H1 (cell line): ENCODE measurements around the gene ANKRD9. TPM values are rescaled to one million over a fixed set of nuclear protein-coding genes. Genes with fewer than 3 reads are reported as not detected.

Experiments
- CTCF ChIA-PET: fragments of 300-600 bp; sonication (Branson Sonifier 250); formaldehyde crosslinking; loops from one replicate; lab custom pipeline; 2021; ENCODE audit not compliant: partially characterized antibody; lab: Charles Lee
- POLR2A ChIA-PET: fragments of 300-600 bp; sonication (Branson Sonifier 250); formaldehyde crosslinking; loops from one replicate; lab custom pipeline; 2021; ENCODE audit warnings: inconsistent platforms; ENCODE audit not compliant: partially characterized antibody; lab: Charles Lee
- DNase-seq, 2 experiments: peaks; one replicate each; pipeline versions ENCODE4 v3.0.0 to v3.0.0-alpha.2; 2010 to 2022; ENCODE audit warnings: low spot score in 2 of 2, low read depth in 1 of 2, mixed read lengths in 1 of 2
- FAIRE-seq: peaks from 2 replicates; lab custom pipeline; 2011; peaks lifted over from hg19 to GRCh38; lab: Jason Lieb, UNC
- H2AFZ ChIP-seq: 2 replicates; pipeline ENCODE4 v1.8.1; 2012; ENCODE audit warnings: low read length, inconsistent platforms
- H2AK5ac ChIP-seq: 2 replicates; pipeline ENCODE4 v1.6.1; 2013; ENCODE audit warnings: low read depth, low read length
- H2BK120ac ChIP-seq: replicated peaks from 2 replicates; pipeline ENCODE3; 2013; ENCODE audit warnings: low read depth, low read length, inconsistent platforms
- H2BK12ac ChIP-seq: 2 replicates; pipeline ENCODE4 v1.6.1; 2013; ENCODE audit warnings: low read depth, low read length
- H2BK15ac ChIP-seq: 2 replicates; pipeline ENCODE4 v1.6.1; 2013; ENCODE audit warnings: low read length
- H2BK20ac ChIP-seq: 2 replicates; pipeline ENCODE4 v1.6.1; 2013; ENCODE audit warnings: low read length
- H2BK5ac ChIP-seq: 2 replicates; pipeline ENCODE4 v1.6.1; 2013; ENCODE audit warnings: low read depth, low read length
- H3K14ac ChIP-seq: 2 replicates; pipeline ENCODE4 v1.6.1; 2013; ENCODE audit warnings: inconsistent platforms; ENCODE audit not compliant: insufficient read length
- H3K18ac ChIP-seq: 2 replicates; pipeline ENCODE4 v1.6.1; 2013; ENCODE audit warnings: low read length; ENCODE audit errors: extremely low read depth
- H3K23ac ChIP-seq: 2 replicates; pipeline ENCODE4 v1.6.1; 2013; ENCODE audit warnings: inconsistent platforms; ENCODE audit not compliant: insufficient read length
- H3K23me2 ChIP-seq: 2 replicates; pipeline ENCODE4 v1.6.1; 2013; ENCODE audit warnings: low read depth, low read length
- H3K27ac ChIP-seq: 2 replicates; pipeline ENCODE4 v1.6.1; 2011; ENCODE audit warnings: low read depth, low read length, inconsistent platforms
- H3K27me3 ChIP-seq, 4 experiments: replicated peaks in 1 of 4; 1 replicate in 1 of 4; 2 replicates in 3 of 4; pipeline versions ENCODE4 v1.6.1 to v1.8.1; 2011 to 2013; ENCODE audit warnings: low read length in 3 of 4, mild to moderate bottlenecking in 3 of 4, inconsistent platforms in 2 of 4, mixed read lengths in 2 of 4, moderate library complexity in 1 of 4; ENCODE audit not compliant: control insufficient read depth in 3 of 4, insufficient read depth in 3 of 4; ENCODE audit errors: extremely low read depth in 1 of 4
- H3K36me3 ChIP-seq, 4 experiments: 2 replicates each; pipeline versions ENCODE4 v1.6.1 to v1.8.1; 2011 to 2013; ENCODE audit warnings: mild to moderate bottlenecking in 4 of 4, low read length in 3 of 4, moderate library complexity in 2 of 4, control low read depth in 1 of 4, inconsistent platforms in 1 of 4; ENCODE audit not compliant: insufficient read depth in 4 of 4, control insufficient read depth in 2 of 4
- H3K4ac ChIP-seq: replicated peaks from 2 replicates; pipeline ENCODE3; 2013; ENCODE audit warnings: low read length, low read depth, mixed read lengths, inconsistent platforms; ENCODE audit not compliant: insufficient read length
- H3K4me1 ChIP-seq, 4 experiments: replicated peaks in 1 of 4; 1 replicate in 1 of 4; 2 replicates in 3 of 4; pipeline versions ENCODE4 v1.6.1 to v1.8.1; 2011 to 2013; ENCODE audit warnings: low read length in 3 of 4, inconsistent platforms in 2 of 4, mixed read lengths in 1 of 4; ENCODE audit not compliant: insufficient read depth in 4 of 4, control insufficient read depth in 3 of 4
- H3K4me2 ChIP-seq, 2 experiments: 2 replicates each; pipeline versions ENCODE4 v1.6.1 to v1.8.1; 2011 to 2013; ENCODE audit warnings: low read depth in 2 of 2, low read length in 2 of 2, control low read depth in 1 of 2, inconsistent platforms in 1 of 2, mild to moderate bottlenecking in 1 of 2; ENCODE audit not compliant: insufficient read depth in 1 of 2
- H3K4me3 ChIP-seq, 4 experiments: fragments of 200-600, 300-600 bp in 1 of 4; sonication (generic), shearing (Covaris generic), sonication (Bioruptor Twin) in 1 of 4; 2 replicates each; pipeline versions ENCODE4 v1.5.1 to v1.8.1; 2011 to 2016; ENCODE audit warnings: low read length in 4 of 4, low read depth in 3 of 4, control low read depth in 2 of 4, inconsistent platforms in 2 of 4, mild to moderate bottlenecking in 2 of 4, mixed read lengths in 1 of 4, moderate library complexity in 1 of 4; ENCODE audit not compliant: insufficient read depth in 2 of 4; ENCODE audit errors: extremely low read depth in 1 of 4
- H3K56ac ChIP-seq: replicated peaks from 2 replicates; pipeline ENCODE3; 2013; ENCODE audit warnings: low read depth, mild to moderate bottlenecking, mixed read lengths, low read length, inconsistent platforms; ENCODE audit not compliant: insufficient read length
- H3K79me1 ChIP-seq: 2 replicates; pipeline ENCODE4 v1.6.1; 2013; ENCODE audit warnings: low read depth, low read length, control low read depth
- H3K79me2 ChIP-seq, 2 experiments: 2 replicates each; pipeline versions ENCODE4 v1.6.1 to v1.8.1; 2012 to 2013; ENCODE audit warnings: low read length in 2 of 2, mild to moderate bottlenecking in 2 of 2, inconsistent platforms in 1 of 2; ENCODE audit not compliant: insufficient read depth in 2 of 2, control insufficient read depth in 1 of 2
- H3K9ac ChIP-seq, 4 experiments: replicated peaks in 1 of 4; 1 replicate in 1 of 4; 2 replicates in 3 of 4; pipeline versions ENCODE4 v1.6.1 to v1.8.1; 2011 to 2013; ENCODE audit warnings: low read depth in 3 of 4, low read length in 3 of 4, control low read depth in 2 of 4, mild to moderate bottlenecking in 2 of 4, moderate library complexity in 2 of 4, inconsistent platforms in 1 of 4; ENCODE audit errors: extremely low read depth in 1 of 4
- H3K9me3 ChIP-seq, 2 experiments: 2 replicates each; pipeline versions ENCODE4 v1.6.1 to v1.8.1; 2012 to 2013; ENCODE audit warnings: mild to moderate bottlenecking in 2 of 2, moderate library complexity in 2 of 2, control low read depth in 1 of 2, inconsistent platforms in 1 of 2, low read depth in 1 of 2, low read length in 1 of 2, mixed read lengths in 1 of 2; ENCODE audit not compliant: insufficient read depth in 2 of 2
- H4K20me1 ChIP-seq, 2 experiments: replicated peaks in 1 of 2; 2 replicates each; pipeline versions ENCODE3 to v1.8.1; 2011 to 2013; ENCODE audit warnings: inconsistent platforms in 2 of 2, low read length in 2 of 2, mild to moderate bottlenecking in 1 of 2; ENCODE audit not compliant: insufficient read depth in 2 of 2, control insufficient read depth in 1 of 2
- H4K5ac ChIP-seq: 2 replicates; pipeline ENCODE4 v1.6.1; 2013; ENCODE audit warnings: low read length, low read depth, mixed read lengths, inconsistent platforms; ENCODE audit not compliant: insufficient read length
- H4K8ac ChIP-seq: 2 replicates; pipeline ENCODE4 v1.8.0; 2013; ENCODE audit warnings: mild to moderate bottlenecking, moderate library complexity, low read length, inconsistent platforms; ENCODE audit not compliant: insufficient read depth; ENCODE audit errors: extremely low read depth
- H4K91ac ChIP-seq: replicated peaks from 2 replicates; pipeline ENCODE3; 2013; ENCODE audit warnings: low read length, mixed read lengths, inconsistent platforms; ENCODE audit not compliant: insufficient read length
- CBX8 ChIP-seq: fragments of 300-800, 300-1000 bp; sonication (generic); IDR thresholded peaks from 2 replicates; pipeline ENCODE4 v1.7.1; 2016; ENCODE audit warnings: low read depth, low read length, borderline replicate concordance
- CREB1 ChIP-seq: IDR thresholded peaks from 2 replicates; pipeline ENCODE4 v1.6.1; 2012; ENCODE audit warnings: inconsistent platforms
- EZH2 ChIP-seq: fragments of 200-600 bp; sonication (generic); IDR thresholded peaks from 2 replicates; pipeline ENCODE4 v1.7.1; 2012; ENCODE audit warnings: low read depth, mild to moderate bottlenecking, moderate library complexity, low read length, inconsistent platforms; ENCODE audit not compliant: severe bottlenecking
- FOSL1 ChIP-seq: IDR thresholded peaks from 2 replicates; pipeline ENCODE4 v1.6.1; 2011; ENCODE audit warnings: mild to moderate bottlenecking, low read depth, low read length, moderate library complexity; ENCODE audit not compliant: insufficient read depth
- HDAC6 ChIP-seq: IDR thresholded peaks from one replicate; pipeline ENCODE4 v1.7.1; 2012; ENCODE audit warnings: low read depth, mild to moderate bottlenecking, inconsistent platforms, low read length, moderate library complexity
- NRF1 ChIP-seq: IDR thresholded peaks from 2 replicates; pipeline ENCODE4 v1.6.1; 2011; ENCODE audit warnings: mild to moderate bottlenecking, low read depth, low read length, improper control_type of control experiment
- POLR2A ChIP-seq, 2 experiments: IDR thresholded peaks; 1 replicate in 1 of 2; 2 replicates in 1 of 2; pipeline ENCODE4 v1.6.1; 2011; ENCODE audit warnings: low read depth in 2 of 2, low read length in 2 of 2, mild to moderate bottlenecking in 2 of 2; ENCODE audit errors: control extremely low read depth in 1 of 2
- SUZ12 ChIP-seq: fragments of 200-600 bp; sonication (generic); IDR thresholded peaks from 2 replicates; pipeline ENCODE4 v1.6.1; 2012; ENCODE audit warnings: mild to moderate bottlenecking, inconsistent platforms, low read length, moderate library complexity, mixed read lengths
- TBP ChIP-seq: IDR thresholded peaks from 2 replicates; pipeline ENCODE4 v1.6.1; 2011; ENCODE audit warnings: low read depth, low read length, improper control_type of control experiment
- WGBS, 2 experiments: shearing (Covaris generic) in 1 of 2; methylation state at CpG; one replicate each; pipeline versions ENCODE4 v1.1.6 to v1.1.7; 2013 to 2015; ENCODE audit warnings: low lambda C conversion rate in 2 of 2, mixed read lengths in 2 of 2, inconsistent platforms in 1 of 2, low coverage in 1 of 2, missing lambda C conversion rate in 1 of 2; ENCODE audit not compliant: insufficient replicate concordance in 2 of 2, insufficient coverage in 1 of 2, insufficient read length in 1 of 2; ENCODE audit errors: extremely low coverage in 1 of 2, missing lambda C conversion rate in 1 of 2; 5-methylcytosine and 5-hydroxymethylcytosine counted together
- polyA plus RNA-seq, 7 experiments: library from polyadenylated mRNA; depleted of rRNA in 3 of 7; stranded (reverse) in 5 of 7; unstranded in 2 of 7; fragments of >200 nt in 5 of 7; fragments of 200-250 nt in 2 of 7; gene quantifications; 1 replicate in 5 of 7; 2 replicates in 1 of 7; 4 replicates in 1 of 7; pipeline versions ENCODE4 v1.2.1 to v1.2.3, GENCODE V29; 2011 to 2013; ENCODE audit warnings: missing spikeins in 2 of 7, mixed read lengths in 2 of 7
- total RNA-seq: library from RNA; stranded (reverse); fragmentation: NEBNext Ultra II Directional; extraction: Animal tissue kit (Norgen Biotek cat#: 25700); gene quantifications from 2 replicates; pipeline ENCODE4 v1.2.1, GENCODE V29; 2021

Gene ANKRD9
- total and polyA plus RNA-seq, 2 of the 8 experiments (the other 6 are each of a cell fraction or from before 2014, with no cell fraction given), result 37.0 to 41.8 TPM

DNA sequence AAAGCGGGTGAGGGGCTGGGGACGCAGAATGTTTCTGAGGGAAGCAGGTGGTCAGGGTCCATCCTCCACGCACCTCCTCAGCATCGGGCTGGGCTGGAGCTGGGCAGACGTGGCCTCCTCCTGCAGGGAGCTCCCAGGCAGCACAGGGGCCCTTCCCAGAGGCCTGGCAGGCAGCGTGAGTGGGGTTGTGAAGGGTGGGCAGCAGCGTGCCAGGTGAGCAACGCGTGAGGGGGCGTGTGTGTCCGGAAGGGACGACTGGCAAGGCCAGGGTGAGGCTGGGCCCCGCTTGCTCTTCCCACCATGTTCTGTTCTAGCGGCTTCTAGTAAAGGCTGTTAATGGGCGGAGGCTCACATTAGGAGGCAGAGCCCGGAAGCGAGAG is 17.1 kb downstream of the ANKRD9 start:
- H3K9ac ChIP-seq, result no peak overlapping the region
- no peak overlapping the region for H2BK120ac ChIP-seq
- no peak overlapping the region for H4K8ac ChIP-seq
- DNase-seq, result no peak
- H3K79me2 ChIP-seq, result no peaks in the 10 kb centered on the region
- H3K27ac ChIP-seq, result no peak overlapping the region
- H2BK5ac ChIP-seq, result 0 out of 2 replicates have a peak overlapping the region, but pooled peaks have one; percentile 35
- H2BK12ac ChIP-seq, result no peak overlapping the region
- no peaks in the 10 kb centered on the region for H3K9me3 ChIP-seq
- no peaks in the 10 kb centered on the region for H3K27me3 ChIP-seq
- no peak overlapping the region for H2AFZ ChIP-seq
- no peak overlapping the region for H3K4me2 ChIP-seq
- H3K4me3 ChIP-seq, result no peak overlapping the region
- no peak for FAIRE-seq
- H3K4ac ChIP-seq, result no peak overlapping the region
- no peak overlapping the region for H3K18ac ChIP-seq
- no peak overlapping the region for H3K56ac ChIP-seq
- CTCF ChIA-PET, result interaction anchor here (1.3 to 3.3 kb wide), 4 partner anchors 8 to 55 kb away, joined by 3 to 13 read pairs (median 6); no protein-coding TSS in a partner anchor
- no peaks in the 10 kb centered on the region for H3K23me2 ChIP-seq
- no peak overlapping the region for H4K5ac ChIP-seq
- 91% methylated on average over 17 of the region's 17 CpGs; no CpG with 5 or more reads in 1 of the 2 experiments for WGBS, 2 experiments
- no peaks in the 10 kb centered on the region for H3K36me3 ChIP-seq
- no peak overlapping the region for H3K23ac ChIP-seq
- no peak overlapping the region for H2BK15ac ChIP-seq
- POLR2A ChIA-PET, result no interaction called here
- no peaks in the 10 kb centered on the region for H3K4me1 ChIP-seq
- no peak overlapping the region for H2BK20ac ChIP-seq
- no peak overlapping the region for H4K91ac ChIP-seq
- no peaks in the 10 kb centered on the region for H3K79me1 ChIP-seq
- TF ChIP-seq CBX8 (no peak), EZH2 (no peak), FOSL1 (no peak), POLR2A (IDR thresholded peaks at IDR 0.05; ENCODE audit: control extremely low read depth in 1 of 2, low read depth in 2 of 2, low read length in 2 of 2) (no peak), NRF1 (no peak), CREB1 (no peak), TBP (no peak), SUZ12 (no peak), HDAC6 (no peak)
- TF ChIP-seq, all 59 proteins: peak for 0
- H4K20me1 ChIP-seq, result peaks cover 0 to 2% of the 10 kb centered on the region in 2 experiments
- no peak overlapping the region for H2AK5ac ChIP-seq
- H3K14ac ChIP-seq, result no peak overlapping the region
